Mesenchymal stem cell (in vitro differentiated cells and primary cell): Measurements from ENCODE around the gene UGT2B7.
A peak's percentile ranks its signal among the peaks of the same experiment; 100 is the strongest.

ENCODE experiments used
- DNase-seq: peaks from one replicate; pipeline ENCODE4 v3.0.0-alpha.2; 2013
- H2AFZ ChIP-seq: one replicate; pipeline ENCODE4 v1.6.1; 2013; ENCODE audit warnings: low read depth, mild to moderate bottlenecking, control low read depth, inconsistent platforms, low read length, moderate library complexity
- H2AK5ac ChIP-seq: 2 replicates; pipeline ENCODE4 v1.6.1; 2013; ENCODE audit warnings: low read length, moderate library complexity, mild to moderate bottlenecking, inconsistent platforms; ENCODE audit not compliant: severe bottlenecking
- H2BK120ac ChIP-seq: one replicate; pipeline ENCODE4 v1.6.1; 2013; ENCODE audit warnings: low read depth, mild to moderate bottlenecking, inconsistent platforms, low read length, moderate library complexity
- H2BK12ac ChIP-seq, 2 experiments: one replicate each; pipeline ENCODE4 v1.6.1; 2013; ENCODE audit warnings: inconsistent platforms in 2 of 2, low read length in 2 of 2, mild to moderate bottlenecking in 2 of 2, moderate library complexity in 2 of 2, control low read depth in 1 of 2
- H2BK15ac ChIP-seq: one replicate; pipeline ENCODE4 v1.6.1; 2013; ENCODE audit warnings: mild to moderate bottlenecking, low read depth, inconsistent platforms; ENCODE audit not compliant: poor library complexity, severe bottlenecking
- H2BK5ac ChIP-seq: 2 replicates; pipeline ENCODE4 v1.6.1; 2013; ENCODE audit warnings: low read depth, mild to moderate bottlenecking, low read length, control low read depth, inconsistent platforms; ENCODE audit not compliant: poor library complexity, severe bottlenecking
- H3K14ac ChIP-seq, 2 experiments: one replicate each; pipeline ENCODE4 v1.6.1; 2013; ENCODE audit warnings: inconsistent platforms in 2 of 2, low read length in 2 of 2, control low read depth in 1 of 2, mild to moderate bottlenecking in 1 of 2, moderate library complexity in 1 of 2
- H3K18ac ChIP-seq, 2 experiments: one replicate each; pipeline ENCODE4 v1.6.1; 2013; ENCODE audit warnings: inconsistent platforms in 2 of 2, low read length in 2 of 2, control low read depth in 1 of 2, low read depth in 1 of 2, mild to moderate bottlenecking in 1 of 2
- H3K23ac ChIP-seq, 2 experiments: one replicate each; pipeline ENCODE4 v1.6.1; 2013; ENCODE audit warnings: inconsistent platforms in 2 of 2, low read length in 2 of 2, mild to moderate bottlenecking in 2 of 2, moderate library complexity in 2 of 2, control low read depth in 1 of 2
- H3K27ac ChIP-seq: 2 replicates; pipeline ENCODE4 v1.5.1; 2013; ENCODE audit warnings: mild to moderate bottlenecking, moderate library complexity, low read length, control low read depth, inconsistent platforms; ENCODE audit not compliant: poor library complexity, severe bottlenecking
- H3K27me3 ChIP-seq, 2 experiments: 2 replicates each; pipeline versions ENCODE4 v1.6.1 to v1.7.0; 2013; ENCODE audit warnings: low read length in 2 of 2, mild to moderate bottlenecking in 2 of 2, moderate library complexity in 2 of 2, control low read depth in 1 of 2, inconsistent platforms in 1 of 2; ENCODE audit not compliant: control insufficient read depth in 1 of 2, insufficient read depth in 1 of 2
- H3K36me3 ChIP-seq, 2 experiments: 2 replicates each; pipeline versions ENCODE4 v1.6.1 to v1.7.0; 2013; ENCODE audit warnings: low read length in 2 of 2, control low read depth in 1 of 2, inconsistent platforms in 1 of 2, low read depth in 1 of 2, mild to moderate bottlenecking in 1 of 2; ENCODE audit not compliant: insufficient read depth in 2 of 2, control insufficient read depth in 1 of 2
- H3K4ac ChIP-seq, 2 experiments: one replicate each; pipeline ENCODE4 v1.6.1; 2013; ENCODE audit warnings: inconsistent platforms in 2 of 2, low read length in 2 of 2, mild to moderate bottlenecking in 2 of 2, moderate library complexity in 2 of 2, control low read depth in 1 of 2, low read depth in 1 of 2
- H3K4me1 ChIP-seq: 2 replicates; pipeline ENCODE4 v1.6.1; 2013; ENCODE audit warnings: low read depth, low read length, control low read depth; ENCODE audit not compliant: control insufficient read depth, insufficient read depth
- H3K4me2 ChIP-seq: 2 replicates; pipeline ENCODE4 v1.6.1; 2013; ENCODE audit warnings: low read length, mild to moderate bottlenecking, inconsistent platforms; ENCODE audit not compliant: poor library complexity, severe bottlenecking
- H3K4me3 ChIP-seq, 2 experiments: 2 replicates each; pipeline versions ENCODE4 v1.5.1 to v1.7.0; 2013; ENCODE audit warnings: low read length in 2 of 2, mild to moderate bottlenecking in 2 of 2, control low read depth in 1 of 2, low read depth in 1 of 2; ENCODE audit not compliant: insufficient read depth in 1 of 2
- H3K79me1 ChIP-seq: replicated peaks from 2 replicates; pipeline ENCODE4 v1.6.1; 2013; ENCODE audit warnings: mild to moderate bottlenecking, control low read depth, low read length, inconsistent platforms; ENCODE audit not compliant: poor library complexity, severe bottlenecking
- H3K9ac ChIP-seq: 2 replicates; pipeline ENCODE4 v1.7.0; 2013; ENCODE audit warnings: mild to moderate bottlenecking, low read length, moderate library complexity
- H3K9me3 ChIP-seq: 2 replicates; pipeline ENCODE4 v1.7.0; 2013; ENCODE audit warnings: mild to moderate bottlenecking, low read length; ENCODE audit not compliant: control insufficient read depth
- H4K8ac ChIP-seq: one replicate; pipeline ENCODE4 v1.6.1; 2013; ENCODE audit warnings: inconsistent platforms, mild to moderate bottlenecking, low read length, moderate library complexity
- H4K91ac ChIP-seq: one replicate; pipeline ENCODE4 v1.6.1; 2013; ENCODE audit warnings: mild to moderate bottlenecking, low read length, inconsistent platforms
- WGBS: methylation state at CpG from one replicate; pipeline ENCODE4 v1.1.7; 2013; ENCODE audit warnings: mixed read lengths; 5-methylcytosine and 5-hydroxymethylcytosine counted together

The UGT2B7 gene

GRCh38 chr4:69070590-69070989 lies 25.7 kb upstream of the UGT2B7 start:
- no peaks in the 10 kb centered on the region for H3K9me3 ChIP-seq
- H2BK12ac ChIP-seq = no peak overlapping the region
- peak overlapping the region; percentile 43 for H3K27ac ChIP-seq
- peaks cover 2% of the 10 kb centered on the region for H3K4me1 ChIP-seq
- no peaks in the 10 kb centered on the region for H3K36me3 ChIP-seq
- H4K91ac ChIP-seq = no peak overlapping the region
- H3K14ac ChIP-seq = no peak overlapping the region
- no peak overlapping the region for H3K4ac ChIP-seq
- no peak overlapping the region for H2BK15ac ChIP-seq
- DNase-seq = no peak
- no peak overlapping the region for H2BK120ac ChIP-seq
- H2BK5ac ChIP-seq = no peak overlapping the region
- H2AFZ ChIP-seq = no peak overlapping the region
- H3K79me1 ChIP-seq = no peaks in the 10 kb centered on the region
- H4K8ac ChIP-seq = no peak overlapping the region
- no peak overlapping the region for H2AK5ac ChIP-seq
- H3K27me3 ChIP-seq = no peaks in the 10 kb centered on the region
- no peak overlapping the region for H3K4me2 ChIP-seq
- no peak overlapping the region for H3K9ac ChIP-seq
- no peak overlapping the region for H3K23ac ChIP-seq
- H3K4me3 ChIP-seq = no peak overlapping the region
- 100% methylated on average over 2 of the region's 2 CpGs for WGBS
- no peak overlapping the region for H3K18ac ChIP-seq

- H3K4me3 ChIP-seq = no peak overlapping the region
- H3K9ac ChIP-seq = no peak overlapping the region
- H3K14ac ChIP-seq = no peak overlapping the region
- no peaks in the 10 kb centered on the region for H3K79me1 ChIP-seq
- H3K4ac ChIP-seq = no peak overlapping the region
- H4K91ac ChIP-seq = no peak overlapping the region
- no peak overlapping the region for H2AFZ ChIP-seq
- H3K4me1 ChIP-seq = peaks cover 2% of the 10 kb centered on the region
- no peak overlapping the region for H3K23ac ChIP-seq
- no peak overlapping the region for H3K27ac ChIP-seq
- no peak overlapping the region for H2BK120ac ChIP-seq
- H2BK15ac ChIP-seq = no peak overlapping the region
- H3K18ac ChIP-seq = no peak overlapping the region
- H3K4me2 ChIP-seq = no peak overlapping the region
- no peak overlapping the region for H2AK5ac ChIP-seq
- no peak for DNase-seq
- H3K9me3 ChIP-seq = no peaks in the 10 kb centered on the region
- H3K27me3 ChIP-seq = no peaks in the 10 kb centered on the region
- no peak overlapping the region for H2BK5ac ChIP-seq
- H4K8ac ChIP-seq = no peak overlapping the region
- no peak overlapping the region for H2BK12ac ChIP-seq
- no peaks in the 10 kb centered on the region for H3K36me3 ChIP-seq
- no CpG with 5 or more reads among the region's 1 CpG for WGBS
These were observed 25.0 kb upstream of the UGT2B7 start for GRCh38 chr4:69071286-69071685.

GRCh38 chr4:69073375-69073774 lies 22.9 kb upstream of the UGT2B7 start:
- H2BK12ac ChIP-seq = no peak overlapping the region
- no peaks in the 10 kb centered on the region for H3K36me3 ChIP-seq
- no peak overlapping the region for H2BK15ac ChIP-seq
- H3K4ac ChIP-seq = no peak overlapping the region
- no peaks in the 10 kb centered on the region for H3K9me3 ChIP-seq
- no peak overlapping the region for H2BK120ac ChIP-seq
- H3K18ac ChIP-seq = no peak overlapping the region
- no peak overlapping the region for H3K4me3 ChIP-seq
- H4K91ac ChIP-seq = no peak overlapping the region
- no peak overlapping the region for H2AK5ac ChIP-seq
- H2AFZ ChIP-seq = no peak overlapping the region
- no peak overlapping the region for H3K14ac ChIP-seq
- H3K27me3 ChIP-seq = no peaks in the 10 kb centered on the region
- H4K8ac ChIP-seq = no peak overlapping the region
- DNase-seq = no peak
- no peak overlapping the region for H3K27ac ChIP-seq
- WGBS = 100% methylated on average over 1 of the region's 1 CpG
- peaks cover 2% of the 10 kb centered on the region for H3K4me1 ChIP-seq
- H3K79me1 ChIP-seq = no peaks in the 10 kb centered on the region
- H3K9ac ChIP-seq = no peak overlapping the region
- no peak overlapping the region for H2BK5ac ChIP-seq
- H3K4me2 ChIP-seq = no peak overlapping the region
- H3K23ac ChIP-seq = no peak overlapping the region

- no peak overlapping the region for H4K8ac ChIP-seq
- H3K14ac ChIP-seq = no peak overlapping the region
- no peaks in the 10 kb centered on the region for H3K27me3 ChIP-seq
- WGBS = 23% methylated on average over 2 of the region's 4 CpGs
- peaks cover 4% of the 10 kb centered on the region for H3K9me3 ChIP-seq
- no peak overlapping the region for H3K23ac ChIP-seq
- no peak overlapping the region for H3K18ac ChIP-seq
- peak; percentile 60 for DNase-seq
- no peak overlapping the region for H3K9ac ChIP-seq
- peak overlapping the region; percentile 73 for H3K27ac ChIP-seq
- H2BK5ac ChIP-seq = no peak overlapping the region
- peaks cover 0 to 8% of the 10 kb centered on the region in 2 experiments for H3K36me3 ChIP-seq
- no peak overlapping the region for H2BK12ac ChIP-seq
- H2AFZ ChIP-seq = no peak overlapping the region
- no peak overlapping the region for H2BK120ac ChIP-seq
- no peak overlapping the region for H3K4me3 ChIP-seq
- H3K4me1 ChIP-seq = peaks cover 6% of the 10 kb centered on the region
- H3K4ac ChIP-seq = no peak overlapping the region
- peak overlapping the region; percentile 22 for H3K4me2 ChIP-seq
- H2BK15ac ChIP-seq = no peak overlapping the region
- no peaks in the 10 kb centered on the region for H3K79me1 ChIP-seq
- H2AK5ac ChIP-seq = no peak overlapping the region
- no peak overlapping the region for H4K91ac ChIP-seq
These were observed 21.0 kb upstream of the UGT2B7 start for GRCh38 chr4:69075061-69075792.
